HepG2 (cell line): ENCODE measurements around the gene ARHGAP10. TPM values are rescaled to one million over a fixed set of nuclear protein-coding genes. Genes with fewer than 3 reads are reported as not detected.

Experiments
- ERF ChIP-seq: IDR thresholded peaks from 2 replicates; pipeline ENCODE4 v1.6.1; 2018; ENCODE audit warnings: missing biosample characterization, missing genetic modification reagents
- FOXM1 ChIP-seq: sonication (generic); formaldehyde crosslinking; IDR thresholded peaks from 2 replicates; pipeline ENCODE4 v1.5.0; 2020; ENCODE audit warnings: missing genetic modification reagents
- GLI4 ChIP-seq: sonication (generic); formaldehyde crosslinking; IDR thresholded peaks from 2 replicates; pipeline ENCODE4 v1.5.1; 2020; ENCODE audit warnings: missing genetic modification reagents, mild to moderate bottlenecking, moderate library complexity, borderline replicate concordance
- HNRNPH1 ChIP-seq: fragments of 200-400 bp; formaldehyde crosslinking; optimal IDR thresholded peaks from 2 replicates; pipeline ENCODE3; 2017; ENCODE audit warnings: mild to moderate bottlenecking, low read depth, low read length
- MED1 ChIP-seq: sonication (generic); formaldehyde crosslinking; IDR thresholded peaks from 2 replicates; pipeline ENCODE4 v1.4.0; 2020; ENCODE audit warnings: missing genetic modification reagents
- NR3C1 ChIP-seq: sonication (generic); formaldehyde crosslinking; IDR thresholded peaks from 2 replicates; pipeline ENCODE4 v1.4.0; 2020; ENCODE audit warnings: missing genetic modification reagents
- PPARG ChIP-seq: conservative IDR thresholded peaks from 2 replicates; pipeline ENCODE4 v1.6.1; 2016; ENCODE audit warnings: missing biosample characterization, missing genetic modification reagents
- RBM22 ChIP-seq: fragments of 200-400 bp; formaldehyde crosslinking; optimal IDR thresholded peaks from 2 replicates; pipeline ENCODE3; 2017; ENCODE audit warnings: mild to moderate bottlenecking, low read length, moderate library complexity
- REPIN1 ChIP-seq: sonication (generic); formaldehyde crosslinking; IDR thresholded peaks from 2 replicates; pipeline ENCODE4 v1.8.0; 2022; ENCODE audit warnings: missing genetic modification reagents, low read depth, mild to moderate bottlenecking, borderline replicate concordance
- SMAD1 ChIP-seq: sonication (generic); formaldehyde crosslinking; IDR thresholded peaks from 2 replicates; pipeline ENCODE4 v1.4.0; 2020; ENCODE audit warnings: missing genetic modification reagents, low read depth, mild to moderate bottlenecking, borderline replicate concordance
- SNRNP70 ChIP-seq: fragments of 200-400 bp; formaldehyde crosslinking; IDR thresholded peaks from 2 replicates; pipeline ENCODE4 v1.6.1; 2017; ENCODE audit warnings: mild to moderate bottlenecking, low read depth, low read length, moderate library complexity
- TRIM24 ChIP-seq: sonication (generic); formaldehyde crosslinking; IDR thresholded peaks from 2 replicates; pipeline ENCODE4 v1.8.0; 2022; ENCODE audit warnings: mild to moderate bottlenecking, missing genetic modification reagents
- U2AF2 ChIP-seq: fragments of 200-400 bp; formaldehyde crosslinking; IDR thresholded peaks from 2 replicates; pipeline ENCODE4 v1.6.1; 2017; ENCODE audit warnings: low read depth, mild to moderate bottlenecking, low read length
- ZBTB8A ChIP-seq: sonication (generic); formaldehyde crosslinking; IDR thresholded peaks from 2 replicates; pipeline ENCODE4 v1.4.0; 2020; ENCODE audit warnings: mild to moderate bottlenecking, low read depth, missing genetic modification reagents, borderline replicate concordance
- ZC3H4 ChIP-seq: sonication (generic); formaldehyde crosslinking; IDR thresholded peaks from 2 replicates; pipeline ENCODE4 v1.4.0; 2020; ENCODE audit warnings: missing genetic modification reagents, borderline replicate concordance
- ZNF251 ChIP-seq: sonication (generic); formaldehyde crosslinking; IDR thresholded peaks from 2 replicates; pipeline ENCODE4 v1.9.0; 2021; ENCODE audit warnings: mild to moderate bottlenecking, missing genetic modification reagents
- ZNF367 ChIP-seq: sonication (generic); formaldehyde crosslinking; IDR thresholded peaks from 2 replicates; pipeline ENCODE4 v1.4.0; 2020; ENCODE audit warnings: missing genetic modification reagents, borderline replicate concordance
- ZNF484 ChIP-seq: sonication (generic); formaldehyde crosslinking; IDR thresholded peaks from 2 replicates; pipeline ENCODE4 v1.5.1; 2020; ENCODE audit warnings: mild to moderate bottlenecking, low read depth, missing genetic modification reagents, borderline replicate concordance
- polyA plus RNA-seq, 8 experiments: library from polyadenylated mRNA; depleted of rRNA in 3 of 8; stranded (reverse) in 7 of 8; unstranded in 1 of 8; fragments of >200 nt; fragmentation: Illumina TruSeq in 4 of 8; extraction: Trizol in 4 of 8; gene quantifications; 2 replicates each; pipeline versions ENCODE4 v1.2.1 to v1.2.3, GENCODE V29; 2011 to 2016; ENCODE audit warnings: low read depth in 4 of 8, missing spikeins in 1 of 8, mixed read lengths in 1 of 8; ENCODE audit not compliant: insufficient read depth in 1 of 8
- total RNA-seq, 5 experiments: library from RNA; depleted of rRNA; stranded (reverse); fragments of >200 nt; fragmentation: Illumina TruSeq; extraction: Trizol; gene quantifications; 2 replicates each; pipeline ENCODE4 v1.2.3, GENCODE V29; 2016; ENCODE audit warnings: low read depth in 1 of 5
- TF ChIP-seq, protein P1 (sequence below): sonication (generic); formaldehyde crosslinking; IDR thresholded peaks from 2 replicates; pipeline ENCODE4 v1.4.0; 2020; ENCODE audit warnings: missing genetic modification reagents, borderline replicate concordance
- TF ChIP-seq, protein P2 (sequence below): sonication (generic); formaldehyde crosslinking; IDR thresholded peaks from 2 replicates; pipeline ENCODE4 v1.8.1; 2022; ENCODE audit warnings: mild to moderate bottlenecking, missing genetic modification reagents
- TF ChIP-seq, protein P3 (sequence below): sonication (generic); formaldehyde crosslinking; IDR thresholded peaks from 2 replicates; pipeline ENCODE4 v1.4.0; 2020; ENCODE audit warnings: missing genetic modification reagents

Gene ARHGAP10
- total and polyA plus RNA-seq, 2 of the 13 experiments (the other 11 are each of a cell fraction or from before 2014, with no cell fraction given) = 0.45 to 1.6 TPM

GRCh38 chr4:147683717-147684700 is 47.9 kb upstream of the ARHGAP10 start, which contains the start of gene PRMT9 (continued):
- TF ChIP-seq, protein P1, sequence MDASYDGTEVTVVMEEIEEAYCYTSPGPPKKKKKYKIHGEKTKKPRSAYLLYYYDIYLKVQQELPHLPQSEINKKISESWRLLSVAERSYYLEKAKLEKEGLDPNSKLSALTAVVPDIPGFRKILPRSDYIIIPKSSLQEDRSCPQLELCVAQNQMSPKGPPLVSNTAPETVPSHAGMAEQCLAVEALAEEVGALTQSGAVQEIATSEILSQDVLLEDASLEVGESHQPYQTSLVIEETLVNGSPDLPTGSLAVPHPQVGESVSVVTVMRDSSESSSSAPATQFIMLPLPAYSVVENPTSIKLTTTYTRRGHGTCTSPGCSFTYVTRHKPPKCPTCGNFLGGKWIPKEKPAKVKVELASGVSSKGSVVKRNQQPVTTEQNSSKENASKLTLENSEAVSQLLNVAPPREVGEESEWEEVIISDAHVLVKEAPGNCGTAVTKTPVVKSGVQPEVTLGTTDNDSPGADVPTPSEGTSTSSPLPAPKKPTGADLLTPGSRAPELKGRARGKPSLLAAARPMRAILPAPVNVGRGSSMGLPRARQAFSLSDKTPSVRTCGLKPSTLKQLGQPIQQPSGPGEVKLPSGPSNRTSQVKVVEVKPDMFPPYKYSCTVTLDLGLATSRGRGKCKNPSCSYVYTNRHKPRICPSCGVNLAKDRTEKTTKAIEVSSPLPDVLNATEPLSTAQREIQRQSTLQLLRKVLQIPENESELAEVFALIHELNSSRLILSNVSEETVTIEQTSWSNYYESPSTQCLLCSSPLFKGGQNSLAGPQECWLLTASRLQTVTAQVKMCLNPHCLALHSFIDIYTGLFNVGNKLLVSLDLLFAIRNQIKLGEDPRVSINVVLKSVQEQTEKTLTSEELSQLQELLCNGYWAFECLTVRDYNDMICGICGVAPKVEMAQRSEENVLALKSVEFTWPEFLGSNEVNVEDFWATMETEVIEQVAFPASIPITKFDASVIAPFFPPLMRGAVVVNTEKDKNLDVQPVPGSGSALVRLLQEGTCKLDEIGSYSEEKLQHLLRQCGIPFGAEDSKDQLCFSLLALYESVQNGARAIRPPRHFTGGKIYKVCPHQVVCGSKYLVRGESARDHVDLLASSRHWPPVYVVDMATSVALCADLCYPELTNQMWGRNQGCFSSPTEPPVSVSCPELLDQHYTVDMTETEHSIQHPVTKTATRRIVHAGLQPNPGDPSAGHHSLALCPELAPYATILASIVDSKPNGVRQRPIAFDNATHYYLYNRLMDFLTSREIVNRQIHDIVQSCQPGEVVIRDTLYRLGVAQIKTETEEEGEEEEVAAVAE (CRISPR knock-in tag) = no peak
- TF ChIP-seq FOXM1 (CRISPR knock-in tag) (0 out of 2 replicates have a peak, but pooled peaks have one; percentile 28), ZBTB8A (CRISPR knock-in tag) (no peak), ZNF367 (CRISPR knock-in tag) (peak; percentile 84; the same call in 1 of the 2 replicates), RBM22 (no peak), SMAD1 (no peak), ERF (CRISPR knock-in tag) (no peak; the same call in 1 of the 2 replicates), ZNF484 (no peak; the same call in 1 of the 2 replicates), ZC3H4 (CRISPR knock-in tag) (no peak), NR3C1 (CRISPR knock-in tag) (no peak), HNRNPH1 (no peak), PPARG (CRISPR knock-in tag) (no peak), MED1 (CRISPR knock-in tag) (peak; percentile 76), REPIN1 (CRISPR knock-in tag) (peak; percentile 79; the same call in 1 of the 2 replicates), SNRNP70 (no peak), ZNF251 (CRISPR knock-in tag) (no peak), TRIM24 (CRISPR knock-in tag) (no peak), GLI4 (no peak), U2AF2 (no peak)
- TF ChIP-seq, protein P2, sequence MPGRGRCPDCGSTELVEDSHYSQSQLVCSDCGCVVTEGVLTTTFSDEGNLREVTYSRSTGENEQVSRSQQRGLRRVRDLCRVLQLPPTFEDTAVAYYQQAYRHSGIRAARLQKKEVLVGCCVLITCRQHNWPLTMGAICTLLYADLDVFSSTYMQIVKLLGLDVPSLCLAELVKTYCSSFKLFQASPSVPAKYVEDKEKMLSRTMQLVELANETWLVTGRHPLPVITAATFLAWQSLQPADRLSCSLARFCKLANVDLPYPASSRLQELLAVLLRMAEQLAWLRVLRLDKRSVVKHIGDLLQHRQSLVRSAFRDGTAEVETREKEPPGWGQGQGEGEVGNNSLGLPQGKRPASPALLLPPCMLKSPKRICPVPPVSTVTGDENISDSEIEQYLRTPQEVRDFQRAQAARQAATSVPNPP = no peak
- TF ChIP-seq, protein P3, sequence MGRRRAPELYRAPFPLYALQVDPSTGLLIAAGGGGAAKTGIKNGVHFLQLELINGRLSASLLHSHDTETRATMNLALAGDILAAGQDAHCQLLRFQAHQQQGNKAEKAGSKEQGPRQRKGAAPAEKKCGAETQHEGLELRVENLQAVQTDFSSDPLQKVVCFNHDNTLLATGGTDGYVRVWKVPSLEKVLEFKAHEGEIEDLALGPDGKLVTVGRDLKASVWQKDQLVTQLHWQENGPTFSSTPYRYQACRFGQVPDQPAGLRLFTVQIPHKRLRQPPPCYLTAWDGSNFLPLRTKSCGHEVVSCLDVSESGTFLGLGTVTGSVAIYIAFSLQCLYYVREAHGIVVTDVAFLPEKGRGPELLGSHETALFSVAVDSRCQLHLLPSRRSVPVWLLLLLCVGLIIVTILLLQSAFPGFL (CRISPR knock-in tag) = no peak
